HuH-7.5 (cell line): Measurements from ENCODE around the gene HJURP.

Experiments
- DNase-seq: peaks from one replicate; pipeline ENCODE4 v3.0.0; 2011; ENCODE audit warnings: low spot score

The HJURP gene

GRCh38 chr2:233815861-233816260, 38.5 kb downstream of the HJURP start:
- no peak for DNase-seq

DNA sequence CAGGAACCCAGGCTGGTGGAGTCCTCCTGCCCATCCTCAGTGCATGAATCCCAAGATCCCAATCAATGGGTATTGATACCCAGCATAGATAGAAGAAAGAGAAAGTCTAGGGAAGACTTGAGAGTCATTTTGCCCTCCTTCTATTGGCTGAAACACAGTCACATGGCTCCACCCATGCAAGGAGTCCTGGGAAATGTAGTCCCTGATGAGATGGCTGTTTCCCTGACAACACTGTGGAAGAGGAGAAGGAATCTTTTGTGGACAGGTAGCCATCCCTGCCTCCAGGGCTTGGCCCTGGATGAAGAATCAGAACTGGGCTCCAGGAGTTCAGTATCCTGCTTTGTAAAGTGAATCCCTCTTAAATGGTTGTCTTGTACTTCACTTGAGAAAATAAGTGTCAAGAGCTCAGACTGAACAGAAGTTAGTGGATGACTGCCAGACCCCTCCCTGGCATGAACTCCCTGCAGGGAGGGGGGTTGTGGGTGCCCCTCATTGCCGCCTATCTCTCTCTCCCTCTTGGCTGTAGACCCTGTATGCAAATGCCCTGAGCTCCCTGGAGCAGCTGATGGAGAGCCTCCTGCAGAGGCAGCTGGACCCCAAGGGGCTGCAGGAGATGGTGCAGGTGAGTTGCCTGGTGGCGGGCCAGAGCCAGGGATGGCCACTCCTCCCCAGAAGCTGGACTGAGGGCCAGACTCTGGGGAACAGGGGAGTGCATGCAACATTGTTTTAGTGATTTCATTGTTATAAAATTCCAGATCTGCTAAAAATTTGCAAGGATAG, 40.1 kb downstream of the HJURP start:
- no peak for DNase-seq

DNA sequence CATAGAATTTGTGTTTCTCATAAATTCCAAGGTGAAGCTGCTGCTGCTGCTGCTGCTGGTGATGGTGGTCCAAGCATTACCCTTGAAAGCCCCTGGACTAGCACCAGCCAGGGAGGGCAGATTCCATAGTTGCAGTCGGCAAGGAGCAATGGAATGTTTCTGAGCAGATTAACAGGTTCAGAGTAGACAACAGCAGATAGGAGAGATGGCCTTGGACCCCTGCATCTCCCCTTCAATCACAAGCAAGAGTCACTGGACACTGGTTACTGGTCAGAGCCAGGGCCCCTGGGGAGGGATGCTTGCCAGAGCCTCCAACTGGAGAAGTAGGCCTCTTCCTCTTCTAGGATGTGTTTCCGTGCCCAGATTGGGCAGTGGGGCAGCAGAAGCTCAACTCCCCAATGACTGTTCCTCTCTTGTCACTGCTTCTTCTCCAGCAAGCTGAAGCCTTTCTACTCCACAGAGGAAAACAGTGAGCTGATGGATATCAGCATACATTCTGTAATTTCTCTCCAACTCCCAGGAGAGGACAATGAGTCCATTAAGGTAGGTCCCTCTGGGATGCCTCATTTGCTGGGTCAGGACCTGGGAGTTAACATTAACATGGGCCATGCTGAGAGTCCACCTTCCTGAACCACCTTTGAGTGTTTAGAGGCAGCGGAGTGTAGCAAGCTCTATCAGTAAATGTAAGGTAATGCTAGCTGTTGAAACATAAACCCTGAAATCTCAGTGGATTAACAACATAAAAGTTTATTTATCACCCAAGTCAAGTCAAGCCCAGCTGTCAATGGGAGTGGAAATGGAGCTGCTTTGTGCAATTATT, 40.9 kb downstream of the HJURP start:
- no peak for DNase-seq

- no peak for DNase-seq
Observed at GRCh38 chr2:233811732-233812131, 42.6 kb downstream of the HJURP start.

DNA sequence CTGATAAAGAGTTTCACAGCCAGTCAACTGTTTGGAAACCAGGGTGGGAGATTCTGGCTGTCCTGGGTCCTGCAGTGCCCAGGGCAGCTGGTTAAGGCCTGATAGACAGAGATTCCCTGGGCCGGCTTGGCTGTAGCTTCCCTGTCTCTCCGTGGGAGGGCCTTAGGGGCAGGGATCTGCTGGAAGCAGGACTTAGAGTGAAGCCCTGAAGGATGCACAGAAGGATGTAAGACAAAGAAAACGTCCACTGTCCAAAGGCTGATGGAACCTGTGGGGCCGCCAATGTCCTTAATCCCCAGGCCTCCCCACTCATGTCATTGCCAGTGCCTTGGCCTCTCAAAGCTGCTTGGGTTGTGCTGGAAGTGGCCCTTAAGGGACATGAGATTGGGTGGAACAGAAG, 43.2 kb downstream of the HJURP start:
- no peak for DNase-seq

DNA sequence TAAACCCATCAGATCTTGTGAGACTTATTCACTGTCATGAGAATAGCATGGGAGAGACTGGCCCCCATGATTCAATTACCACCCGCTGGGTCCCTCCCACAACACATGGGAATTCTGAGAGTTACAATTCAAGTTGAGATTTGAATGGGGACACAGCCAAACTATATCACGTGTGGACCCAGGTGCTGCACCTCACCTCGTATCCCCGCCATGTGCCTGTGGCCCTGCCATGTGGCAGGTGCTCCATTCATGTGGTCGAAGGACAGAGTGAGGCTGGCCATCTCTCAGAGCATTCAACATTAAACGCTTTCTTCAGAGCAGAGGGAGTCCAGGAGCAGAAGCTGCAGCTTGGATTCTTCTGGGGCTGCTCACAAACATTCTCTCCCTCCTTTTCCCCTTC, 44.0 kb downstream of the HJURP start:
- DNase-seq: no peak

GRCh38 chr2:233807966-233808935, 46.1 kb downstream of the HJURP start:
- no peak for DNase-seq

- DNase-seq: no peak
Observed at GRCh38 chr2:233807215-233807865, 47.0 kb downstream of the HJURP start.

DNA sequence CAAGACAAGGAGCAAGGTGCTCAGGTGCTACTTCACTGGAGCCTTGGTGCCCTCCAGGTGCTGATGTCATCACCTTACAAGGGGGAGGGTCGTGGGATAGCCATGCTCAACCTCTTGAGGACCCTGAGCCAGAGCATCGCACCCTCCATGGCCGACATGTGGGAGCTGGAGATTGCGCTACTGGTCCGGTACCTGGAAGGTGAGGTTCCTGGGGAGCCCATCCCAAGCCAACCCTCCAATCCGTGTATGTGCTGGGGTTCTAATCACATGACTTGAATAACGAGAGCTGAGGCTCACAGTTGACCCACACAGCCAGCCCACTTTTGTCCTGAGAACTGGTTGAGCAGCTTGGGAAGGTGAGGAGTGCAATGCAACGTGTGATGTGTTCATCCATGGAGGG, 50.3 kb downstream of the HJURP start:
- DNase-seq: no peak

- DNase-seq: no peak
Observed at GRCh38 chr2:233803292-233803911, 50.9 kb downstream of the HJURP start.

- no peak for DNase-seq
Observed at GRCh38 chr2:233802132-233802815, 52.1 kb downstream of the HJURP start.

- no peak for DNase-seq
Observed at GRCh38 chr2:233801357-233802131, 52.8 kb downstream of the HJURP start.

DNA sequence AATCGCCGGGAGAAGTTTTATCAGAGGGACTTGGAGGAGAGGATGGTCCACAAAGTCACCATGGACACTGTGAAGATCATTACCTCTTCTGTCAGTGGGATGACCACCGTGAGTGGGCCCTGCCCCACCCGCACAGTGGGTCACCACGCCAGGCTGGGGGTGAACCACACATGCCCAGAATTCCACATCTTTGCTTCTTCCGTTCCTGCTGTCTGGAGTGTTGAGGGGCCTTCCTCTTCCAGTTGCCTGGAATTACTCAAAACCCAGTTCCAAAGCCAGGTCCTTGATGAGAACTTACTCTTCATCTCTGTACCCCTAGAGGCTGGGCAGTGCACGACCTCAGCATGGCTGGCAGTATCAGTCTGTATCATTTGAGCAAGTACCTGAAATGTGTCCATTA, 54.1 kb downstream of the HJURP start:
- DNase-seq: no peak

GRCh38 chr2:233799716-233800115, 54.6 kb downstream of the HJURP start:
- DNase-seq: no peak

- DNase-seq: no peak
Observed at GRCh38 chr2:233799087-233799665, 55.2 kb downstream of the HJURP start.

DNA sequence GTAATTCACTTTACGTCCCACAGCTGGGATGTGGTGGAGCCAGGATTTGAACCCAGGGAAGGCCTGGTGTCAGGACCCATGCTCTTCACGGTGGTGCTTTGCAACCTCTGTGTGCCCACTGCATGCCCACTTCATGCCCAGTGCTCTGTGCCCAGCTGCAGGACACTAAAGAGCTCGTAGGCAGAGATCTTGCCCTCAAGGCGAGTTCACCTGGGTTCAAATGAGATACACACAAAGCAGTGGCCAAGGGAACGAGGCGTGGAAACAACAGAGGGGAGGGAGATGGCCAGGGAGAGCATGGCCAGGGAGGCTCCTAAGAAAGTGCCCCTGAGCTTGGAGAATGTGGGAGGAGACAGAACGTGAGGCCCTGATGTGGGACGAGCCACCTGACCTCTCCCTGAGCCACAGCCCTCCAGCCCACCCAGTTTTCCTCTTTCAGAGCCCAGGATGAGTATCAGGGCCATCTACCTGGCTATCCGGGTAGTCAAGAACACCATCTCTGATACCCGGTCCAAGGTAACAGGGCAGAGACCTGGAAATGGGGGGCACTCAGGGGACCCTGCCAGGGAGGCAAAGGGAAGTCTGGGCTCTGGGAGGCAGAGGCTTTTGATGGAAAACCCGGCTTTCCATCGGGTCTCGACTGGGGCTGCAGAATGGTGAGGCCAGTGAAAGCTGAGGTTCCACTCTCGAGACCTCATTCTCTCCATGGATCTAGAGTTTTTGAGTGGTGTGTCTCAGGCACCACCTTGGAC, 55.8 kb downstream of the HJURP start:
- DNase-seq: no peak

DNA sequence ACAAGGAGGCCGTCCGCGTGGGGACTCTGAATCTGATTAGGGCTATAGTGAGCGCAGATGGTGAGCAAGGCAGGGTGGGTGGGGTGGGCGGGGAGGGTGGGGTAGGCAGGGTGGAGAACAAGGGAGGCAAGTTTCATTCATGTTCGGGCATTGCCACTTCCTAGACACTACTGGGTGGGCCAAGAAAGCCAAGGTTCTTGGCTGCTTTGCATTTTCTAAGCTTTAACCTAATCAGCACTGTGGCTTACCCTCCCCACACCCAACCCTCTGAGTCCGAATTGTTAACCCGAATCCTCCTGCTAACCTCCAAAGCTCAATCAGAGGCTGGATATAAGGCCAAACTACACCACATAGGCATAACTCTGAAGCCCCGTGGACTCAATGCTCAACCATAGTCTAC, 58.1 kb downstream of the HJURP start:
- no peak for DNase-seq

GRCh38 chr2:233795735-233796171, 58.6 kb downstream of the HJURP start:
- no peak for DNase-seq
